Neural cell (in vitro differentiated cells): ENCODE measurements around the gene ADAMTS8. TPM values are rescaled to one million over a fixed set of nuclear protein-coding genes. Genes with fewer than 3 reads are reported as not detected.

ENCODE experiments used
- H2AFZ ChIP-seq: fragments of 200-600, 300-800 bp; sonication (generic), shearing (Covaris generic); 2 replicates; pipeline ENCODE4 v1.6.0; 2014; ENCODE audit warnings: low read depth, mild to moderate bottlenecking, antibody characterized with exemption, low read length, moderate library complexity
- H3F3A ChIP-seq: fragments of 200-600 bp; shearing (Covaris generic); 2 replicates; pipeline ENCODE4 v1.6.1; 2016; ENCODE audit warnings: mild to moderate bottlenecking, moderate library complexity, mixed read lengths, antibody characterized with exemption, low read length; ENCODE audit not compliant: insufficient read depth, poor library complexity, severe bottlenecking
- H3K27ac ChIP-seq: fragments of 200-600, 300-800 bp; sonication (generic), shearing (Covaris generic); 2 replicates; pipeline ENCODE4 v1.5.1; 2014; ENCODE audit warnings: mild to moderate bottlenecking, low read length, moderate library complexity
- H3K27me3 ChIP-seq: fragments of 300-800, 200-600 bp; sonication (generic), shearing (Covaris generic); 2 replicates; pipeline ENCODE4 v1.6.0; 2014; ENCODE audit warnings: mild to moderate bottlenecking, low read depth, low read length, moderate library complexity; ENCODE audit not compliant: insufficient read depth
- H3K36me3 ChIP-seq: fragments of 300-800, 200-600 bp; sonication (generic), shearing (Covaris generic); 2 replicates; pipeline ENCODE4 v1.5.1; 2014; ENCODE audit warnings: mild to moderate bottlenecking, antibody characterized with exemption, low read length, moderate library complexity; ENCODE audit not compliant: insufficient read depth
- H3K4me2 ChIP-seq: fragments of 300-800, 200-600 bp; sonication (generic), shearing (Covaris generic); 2 replicates; pipeline ENCODE4 v1.6.0; 2014; ENCODE audit warnings: mild to moderate bottlenecking, low read length
- H3K4me3 ChIP-seq: fragments of 300-800, 200-600 bp; sonication (generic), shearing (Covaris generic); 2 replicates; pipeline ENCODE4 v1.5.1; 2014; ENCODE audit warnings: mild to moderate bottlenecking, low read length, moderate library complexity
- H3K79me2 ChIP-seq: fragments of 200-600 bp; shearing (Covaris generic); replicated peaks from 2 replicates; pipeline ENCODE4 v1.6.0; 2014; ENCODE audit warnings: mild to moderate bottlenecking, low read length, moderate library complexity; ENCODE audit not compliant: insufficient read depth
- H3K9ac ChIP-seq: fragments of 300-800, 200-600 bp; sonication (generic), shearing (Covaris generic); 2 replicates; pipeline ENCODE4 v1.6.1; 2016; ENCODE audit warnings: mild to moderate bottlenecking, low read length, mixed read lengths
- H3K9me2 ChIP-seq: fragments of 200-600 bp; shearing (Covaris generic); 2 replicates; pipeline ENCODE4 v1.6.1; 2016; ENCODE audit warnings: mild to moderate bottlenecking, low read length, mixed read lengths; ENCODE audit not compliant: insufficient read depth
- H3K9me3 ChIP-seq: fragments of 200-600, 300-800 bp; sonication (generic), shearing (Covaris generic); 2 replicates; pipeline ENCODE4 v1.6.1; 2016; ENCODE audit warnings: mild to moderate bottlenecking, mixed run types, low read length, moderate library complexity, mixed read lengths
- H4K20me1 ChIP-seq: fragments of 200-600 bp; shearing (Covaris generic); 2 replicates; pipeline ENCODE4 v1.6.1; 2016; ENCODE audit warnings: mild to moderate bottlenecking, mixed run types; ENCODE audit not compliant: insufficient read depth
- CTCF ChIP-seq: fragments of 450-650 bp; IDR thresholded peaks from 2 replicates; pipeline ENCODE4 v1.5.1; 2014; ENCODE audit warnings: antibody characterized with exemption, mild to moderate bottlenecking, moderate library complexity; ENCODE audit not compliant: poor library complexity, severe bottlenecking
- EP300 ChIP-seq: fragments of 450-650 bp; conservative IDR thresholded peaks from 2 replicates; pipeline ENCODE4 v1.6.1; 2014; ENCODE audit warnings: antibody characterized with exemption, mild to moderate bottlenecking, moderate library complexity; ENCODE audit not compliant: poor library complexity, severe bottlenecking
- EZH2 ChIP-seq: fragments of 200-600, 300-800 bp; shearing (Covaris generic), sonication (generic); IDR thresholded peaks from 2 replicates; pipeline ENCODE4 v1.6.1; 2014; ENCODE audit warnings: antibody characterized with exemption, low read length, borderline replicate concordance, mild to moderate bottlenecking; ENCODE audit not compliant: insufficient read depth, poor library complexity, severe bottlenecking
- MXI1 ChIP-seq: fragments of 450-650 bp; conservative IDR thresholded peaks from 2 replicates; pipeline ENCODE4 v1.6.1; 2014; ENCODE audit warnings: antibody characterized with exemption, mild to moderate bottlenecking; ENCODE audit not compliant: poor library complexity, severe bottlenecking
- POLR2AphosphoS5 ChIP-seq: IDR thresholded peaks from 2 replicates; pipeline ENCODE4 v1.6.1; 2012
- RAD21 ChIP-seq: fragments of 450-650 bp; conservative IDR thresholded peaks from 2 replicates; pipeline ENCODE4 v1.6.1; 2014; ENCODE audit warnings: antibody characterized with exemption, mild to moderate bottlenecking, moderate library complexity
- REST ChIP-seq: IDR thresholded peaks from 2 replicates; pipeline ENCODE4 v1.6.1; 2012; ENCODE audit warnings: borderline replicate concordance
- SMC3 ChIP-seq: fragments of 450-650 bp; conservative IDR thresholded peaks from 2 replicates; pipeline ENCODE4 v1.6.1; 2014; ENCODE audit warnings: antibody characterized with exemption, mild to moderate bottlenecking, moderate library complexity; ENCODE audit not compliant: poor library complexity
- TAF1 ChIP-seq: IDR thresholded peaks from 2 replicates; pipeline ENCODE4 v1.6.1; 2012; ENCODE audit warnings: low read depth
- polyA plus RNA-seq: library from polyadenylated mRNA; depleted of rRNA; stranded (reverse); fragments of >200 nt; gene quantifications from 2 replicates; pipeline ENCODE4 v1.2.3, GENCODE V29; 2014

Gene ADAMTS8
- polyA plus RNA-seq, 1 donor from 2014 or later, result 0.94 TPM

GRCh38 chr11:130473056-130473794 is 44.8 kb upstream of the ADAMTS8 start:
- H3K4me3 ChIP-seq, result no peak overlapping the region
- H3K79me2 ChIP-seq, result no peaks in the 10 kb centered on the region
- H3K9me3 ChIP-seq, result no peaks in the 10 kb centered on the region
- no peaks in the 10 kb centered on the region for H3F3A ChIP-seq
- no peaks in the 10 kb centered on the region for H3K9me2 ChIP-seq
- no peak overlapping the region for H2AFZ ChIP-seq
- H4K20me1 ChIP-seq, result no peaks in the 10 kb centered on the region
- H3K9ac ChIP-seq, result no peak overlapping the region
- TF ChIP-seq CTCF (no peak), EP300 (no peak), REST (no peak), MXI1 (no peak), EZH2 (no peak), SMC3 (no peak), RAD21 (no peak), POLR2AphosphoS5 (no peak), TAF1 (no peak)
- no peak overlapping the region for H3K4me2 ChIP-seq
- H3K36me3 ChIP-seq, result no peaks in the 10 kb centered on the region
- no peak overlapping the region for H3K27ac ChIP-seq
- H3K27me3 ChIP-seq, result no peaks in the 10 kb centered on the region

- Histone ChIP-seq H3K79me2 (no peaks in the 10 kb centered on the region), H3K4me2 (no peak overlapping the region), H3K9me3 (no peaks in the 10 kb centered on the region), H3K4me3 (no peak overlapping the region), H3K9me2 (no peaks in the 10 kb centered on the region), H4K20me1 (no peaks in the 10 kb centered on the region), H3K36me3 (no peaks in the 10 kb centered on the region), H3K27me3 (no peaks in the 10 kb centered on the region), H3K27ac (no peak overlapping the region), H3K9ac (no peak overlapping the region), H2AFZ (no peak overlapping the region), H3F3A (no peaks in the 10 kb centered on the region)
- TF ChIP-seq EP300 (no peak), TAF1 (no peak), CTCF (no peak), RAD21 (no peak), EZH2 (no peak), REST (no peak), POLR2AphosphoS5 (no peak), MXI1 (no peak), SMC3 (no peak)
These were observed 44.1 kb upstream of the ADAMTS8 start for GRCh38 chr11:130472434-130472961.
